Measurements from ENCODE around the gene FTSJ1.

GRCh38 chrX:48520976-48521352 is 45.0 kb downstream of the FTSJ1 start:
- TF ChIP-seq POLR2AphosphoS5 (IDR thresholded peaks at IDR 0.05; ENCODE audit: borderline replicate concordance, low read depth, low read length) (no peak), EZH2 (IDR thresholded peaks at IDR 0.05) (no peak)
